Measurements from ENCODE around the gene RNPEP. TPM values are rescaled to one million over a fixed set of nuclear protein-coding genes. Genes with fewer than 3 reads are reported as not detected.

Gene RNPEP
- total and polyA plus RNA-seq, 11 donors = 12.4 to 36.2 (median 15.6) TPM

GRCh38 chr1:202012544-202013478, 30.4 kb downstream of the RNPEP start:
- Histone ChIP-seq H3K27ac (no peak overlapping the region), H3K4me1 (peaks cover 0 to 9% (median 0%) of the 10 kb centered on the region in 12 donors), H3K9me3 (no peaks in the 10 kb centered on the region), H3K4me3 (no peak overlapping the region), H3K27me3 (peaks cover 0 to under 1% (median 0%) of the 10 kb centered on the region in 9 donors), H3K36me3 (peaks cover 0 to 3% (median 0%) of the 10 kb centered on the region in 9 donors)
- WGBS, 4 donors = 86 to 88% (median 87%) methylated on average over 35 of the region's 35 CpGs
- ATAC-seq (no peak), DNase-seq (no peak)
- intact Hi-C loops (cut with DNase I) = loop anchor here in 1 of 10 donors (5.0 kb wide), 1 partner anchor 34 kb away; no protein-coding TSS in a partner anchor
- TF ChIP-seq POLR2A (IDR thresholded peaks at IDR 0.05) (no peak), CTCF (IDR thresholded peaks at IDR 0.05) (no peak)

- intact Hi-C loops (cut with DNase I) = loop anchor here in 1 of 10 donors (5.0 kb wide), 1 partner anchor 34 kb away; no protein-coding TSS in a partner anchor
- no peaks in the 10 kb centered on the region for H3K9me3 ChIP-seq
- H3K27me3 ChIP-seq = peaks cover 0 to 5% (median 0%) of the 10 kb centered on the region in 9 donors
- TF ChIP-seq CTCF (IDR thresholded peaks at IDR 0.05) (no peak), POLR2A (IDR thresholded peaks at IDR 0.05) (no peak)
- peaks cover 0 to 9% (median 1%) of the 10 kb centered on the region in 12 donors for H3K4me1 ChIP-seq
- WGBS, 4 donors = 94 to 98% (median 96%) methylated on average over 9 to 12 of the region's 12 CpGs
- no peak for DNase-seq
- H3K4me3 ChIP-seq = no peak overlapping the region
- H3K27ac ChIP-seq = no peak overlapping the region
- no peak for ATAC-seq
- no peaks in the 10 kb centered on the region for H3K36me3 ChIP-seq
Measured at GRCh38 chr1:202013603-202014002, 31.2 kb downstream of the RNPEP start.

GRCh38 chr1:202014060-202014459, 31.6 kb downstream of the RNPEP start:
- Histone ChIP-seq H3K36me3 (no peaks in the 10 kb centered on the region), H3K9me3 (no peaks in the 10 kb centered on the region), H3K4me1 (peaks cover 0 to 9% (median 1%) of the 10 kb centered on the region in 12 donors), H3K27ac (no peak overlapping the region), H3K27me3 (peaks cover 0 to 5% (median 0%) of the 10 kb centered on the region in 9 donors), H3K4me3 (no peak overlapping the region)
- TF ChIP-seq POLR2A (IDR thresholded peaks at IDR 0.05) (no peak), CTCF (IDR thresholded peaks at IDR 0.05) (no peak)
- ATAC-seq (no peak), DNase-seq (no peak)
- intact Hi-C loops (cut with DNase I) = loop anchor here in 1 of 10 donors (5.0 kb wide), 1 partner anchor 33 kb away; no protein-coding TSS in a partner anchor
- WGBS, 4 donors = 94 to 97% (median 95%) methylated on average over 6 of the region's 6 CpGs

All from heart left ventricle (tissue), 16 donors.